Ishikawa (cell line): ENCODE results near the gene TCF7L2.

Source experiments
- CEBPB ChIP-seq: IDR thresholded peaks from 2 replicates; pipeline ENCODE4 v1.6.1; 2012
- CREB1 ChIP-seq: IDR thresholded peaks from 2 replicates; pipeline ENCODE4 v1.6.1; 2012; ENCODE audit warnings: low read depth
- EGR1 ChIP-seq: IDR thresholded peaks from 2 replicates; pipeline ENCODE4 v1.6.1; 2012
- EP300 ChIP-seq: IDR thresholded peaks from 2 replicates; pipeline ENCODE4 v1.6.1; 2012; ENCODE audit warnings: borderline replicate concordance
- FOXM1 ChIP-seq: IDR thresholded peaks from 2 replicates; pipeline ENCODE4 v1.6.1; 2012; ENCODE audit warnings: low read depth, borderline replicate concordance
- NFIC ChIP-seq: IDR thresholded peaks from 2 replicates; pipeline ENCODE4 v1.6.1; 2012
- RAD21 ChIP-seq: IDR thresholded peaks from 2 replicates; pipeline ENCODE4 v1.6.1; 2012; ENCODE audit warnings: low read depth
- TAF1 ChIP-seq: IDR thresholded peaks from 2 replicates; pipeline ENCODE4 v1.6.1; 2012; ENCODE audit warnings: low read depth, mild to moderate bottlenecking
- TCF12 ChIP-seq: IDR thresholded peaks from 2 replicates; pipeline ENCODE4 v1.6.1; 2012; ENCODE audit warnings: low read depth
- TEAD4 ChIP-seq: IDR thresholded peaks from 2 replicates; pipeline ENCODE4 v1.6.1; 2012
- YY1 ChIP-seq: IDR thresholded peaks from 2 replicates; pipeline ENCODE4 v1.6.1; 2012; ENCODE audit warnings: low read depth
- ZBTB7A ChIP-seq: IDR thresholded peaks from 2 replicates; pipeline ENCODE4 v1.6.1; 2012; ENCODE audit warnings: low read depth
- TF ChIP-seq, protein P1 (sequence below): IDR thresholded peaks from 2 replicates; pipeline ENCODE4 v1.6.1; 2012; ENCODE audit warnings: low read depth, mild to moderate bottlenecking
- TF ChIP-seq, protein P2 (sequence below): IDR thresholded peaks from 2 replicates; pipeline ENCODE4 v1.6.1; 2012
- TF ChIP-seq, protein P3 (sequence below): IDR thresholded peaks from 2 replicates; pipeline ENCODE4 v1.6.1; 2012

TCF7L2 gene

DNA sequence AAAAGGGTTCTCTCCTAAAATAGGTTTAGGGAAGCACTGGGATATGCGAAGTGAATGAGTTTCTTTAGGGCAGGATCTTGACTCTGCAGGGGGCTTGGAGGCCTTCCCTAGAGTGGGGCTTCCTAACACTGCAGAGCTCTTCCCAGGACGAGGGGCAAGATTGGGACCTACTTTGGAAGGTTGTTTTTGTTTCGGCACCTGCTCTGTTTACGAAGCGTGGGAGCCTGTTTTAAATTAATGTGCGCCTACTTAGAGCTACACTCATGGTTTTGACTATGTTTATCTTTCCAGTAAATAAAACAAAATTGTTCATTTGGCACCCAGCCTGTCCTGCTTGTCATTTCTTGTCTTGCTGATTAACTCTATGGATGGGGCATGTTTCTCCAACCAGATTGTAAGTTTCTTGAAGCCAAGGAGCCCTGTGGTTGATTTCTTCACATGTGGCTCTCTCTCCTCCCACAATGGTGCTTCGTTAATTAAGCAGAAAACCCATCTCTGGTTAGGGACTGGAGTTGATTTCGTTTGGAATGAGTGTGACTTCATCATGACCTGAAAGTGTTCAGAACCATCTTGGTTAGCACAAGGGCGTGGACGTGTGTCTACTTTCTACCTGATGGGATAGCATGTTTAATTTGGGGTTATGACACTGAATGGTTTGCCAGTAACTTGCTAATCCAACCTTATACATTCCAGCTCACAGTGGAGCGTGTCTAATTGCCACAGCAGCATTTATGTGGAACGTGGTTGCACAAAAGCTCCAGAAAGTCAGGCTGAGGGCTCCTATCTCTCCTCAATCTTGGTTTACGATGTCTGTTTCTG is 98.1 kb downstream of the TCF7L2 start:
- TF ChIP-seq YY1 (no peak), TCF12 (peak; percentile 56; the same call in 1 of the 2 replicates), EP300 (no peak; the same call in 1 of the 2 replicates), NFIC (peak; percentile 59), TEAD4 (peak; percentile 91), CEBPB (peak; percentile 74)
- TF ChIP-seq, protein P1, sequence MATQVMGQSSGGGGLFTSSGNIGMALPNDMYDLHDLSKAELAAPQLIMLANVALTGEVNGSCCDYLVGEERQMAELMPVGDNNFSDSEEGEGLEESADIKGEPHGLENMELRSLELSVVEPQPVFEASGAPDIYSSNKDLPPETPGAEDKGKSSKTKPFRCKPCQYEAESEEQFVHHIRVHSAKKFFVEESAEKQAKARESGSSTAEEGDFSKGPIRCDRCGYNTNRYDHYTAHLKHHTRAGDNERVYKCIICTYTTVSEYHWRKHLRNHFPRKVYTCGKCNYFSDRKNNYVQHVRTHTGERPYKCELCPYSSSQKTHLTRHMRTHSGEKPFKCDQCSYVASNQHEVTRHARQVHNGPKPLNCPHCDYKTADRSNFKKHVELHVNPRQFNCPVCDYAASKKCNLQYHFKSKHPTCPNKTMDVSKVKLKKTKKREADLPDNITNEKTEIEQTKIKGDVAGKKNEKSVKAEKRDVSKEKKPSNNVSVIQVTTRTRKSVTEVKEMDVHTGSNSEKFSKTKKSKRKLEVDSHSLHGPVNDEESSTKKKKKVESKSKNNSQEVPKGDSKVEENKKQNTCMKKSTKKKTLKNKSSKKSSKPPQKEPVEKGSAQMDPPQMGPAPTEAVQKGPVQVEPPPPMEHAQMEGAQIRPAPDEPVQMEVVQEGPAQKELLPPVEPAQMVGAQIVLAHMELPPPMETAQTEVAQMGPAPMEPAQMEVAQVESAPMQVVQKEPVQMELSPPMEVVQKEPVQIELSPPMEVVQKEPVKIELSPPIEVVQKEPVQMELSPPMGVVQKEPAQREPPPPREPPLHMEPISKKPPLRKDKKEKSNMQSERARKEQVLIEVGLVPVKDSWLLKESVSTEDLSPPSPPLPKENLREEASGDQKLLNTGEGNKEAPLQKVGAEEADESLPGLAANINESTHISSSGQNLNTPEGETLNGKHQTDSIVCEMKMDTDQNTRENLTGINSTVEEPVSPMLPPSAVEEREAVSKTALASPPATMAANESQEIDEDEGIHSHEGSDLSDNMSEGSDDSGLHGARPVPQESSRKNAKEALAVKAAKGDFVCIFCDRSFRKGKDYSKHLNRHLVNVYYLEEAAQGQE = no peak
- TF ChIP-seq, protein P2, sequence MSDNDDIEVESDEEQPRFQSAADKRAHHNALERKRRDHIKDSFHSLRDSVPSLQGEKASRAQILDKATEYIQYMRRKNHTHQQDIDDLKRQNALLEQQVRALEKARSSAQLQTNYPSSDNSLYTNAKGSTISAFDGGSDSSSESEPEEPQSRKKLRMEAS = peak; percentile 50; the same call in 1 of the 2 replicates

DNA sequence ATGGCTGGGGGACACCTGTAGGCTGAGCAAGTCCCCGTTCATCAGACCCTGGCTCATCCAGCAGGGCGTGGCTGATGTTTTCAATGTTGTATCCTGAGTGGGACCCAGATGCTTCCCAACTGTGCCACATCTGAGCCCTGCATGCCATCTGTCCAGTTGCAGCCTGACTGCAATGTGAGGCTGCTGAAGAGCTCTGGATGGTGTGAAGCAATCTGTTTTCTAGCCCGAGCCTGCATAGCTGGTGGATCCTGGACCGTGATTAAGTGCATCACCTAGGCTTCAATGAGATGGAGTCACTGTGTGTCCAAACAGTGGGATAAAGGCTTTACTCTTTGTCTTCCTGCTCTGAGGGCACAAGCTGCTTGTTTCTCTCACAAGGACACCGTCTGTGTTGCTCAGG is 99.8 kb downstream of the TCF7L2 start:
- TF ChIP-seq EP300 (no peak), TEAD4 (no peak), ZBTB7A (no peak), CREB1 (no peak), EGR1 (no peak), TAF1 (no peak), YY1 (no peak), CEBPB (no peak), FOXM1 (no peak), TCF12 (no peak), NFIC (no peak)

DNA sequence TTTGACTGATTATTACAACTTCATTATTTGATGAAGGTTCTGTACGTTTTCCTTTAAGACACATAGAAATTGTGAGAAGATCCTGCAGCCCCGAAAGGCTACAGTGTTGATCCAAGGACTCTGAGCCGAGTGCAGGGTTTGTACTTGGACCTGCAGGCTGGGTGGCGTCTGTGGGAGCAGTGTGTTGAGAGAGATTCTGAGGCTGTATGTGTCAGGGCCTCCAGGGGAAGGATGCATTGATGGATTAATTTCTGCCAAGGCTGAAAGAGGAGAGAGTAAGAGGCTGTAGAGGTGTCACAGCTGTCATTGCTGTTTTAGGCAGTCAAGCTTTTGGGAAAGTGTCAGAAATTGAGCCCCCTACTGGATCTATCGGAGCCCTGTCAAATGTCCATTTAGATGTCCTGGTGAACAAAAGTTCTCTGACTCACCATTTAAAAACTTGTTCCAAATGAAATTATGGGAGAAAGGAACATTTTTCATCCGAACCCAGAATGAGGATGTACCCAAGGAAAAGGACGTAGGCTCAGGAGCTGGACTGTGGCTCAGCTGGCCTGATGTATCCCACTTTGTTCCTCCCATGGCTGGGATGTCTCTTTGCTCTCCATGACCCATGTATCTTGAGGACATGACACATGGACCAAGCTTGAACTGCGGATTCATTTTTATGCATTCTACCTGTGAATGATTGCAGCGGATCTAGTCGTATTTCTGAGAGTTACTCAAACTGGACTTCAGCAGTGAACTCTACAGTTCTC is 102.2 kb downstream of the TCF7L2 start:
- TF ChIP-seq, protein P3, sequence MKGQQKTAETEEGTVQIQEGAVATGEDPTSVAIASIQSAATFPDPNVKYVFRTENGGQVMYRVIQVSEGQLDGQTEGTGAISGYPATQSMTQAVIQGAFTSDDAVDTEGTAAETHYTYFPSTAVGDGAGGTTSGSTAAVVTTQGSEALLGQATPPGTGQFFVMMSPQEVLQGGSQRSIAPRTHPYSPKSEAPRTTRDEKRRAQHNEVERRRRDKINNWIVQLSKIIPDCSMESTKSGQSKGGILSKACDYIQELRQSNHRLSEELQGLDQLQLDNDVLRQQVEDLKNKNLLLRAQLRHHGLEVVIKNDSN = no peak
- TF ChIP-seq TAF1 (no peak), NFIC (no peak), FOXM1 (no peak), RAD21 (peak; percentile 23; the same call in 1 of the 2 replicates)

DNA sequence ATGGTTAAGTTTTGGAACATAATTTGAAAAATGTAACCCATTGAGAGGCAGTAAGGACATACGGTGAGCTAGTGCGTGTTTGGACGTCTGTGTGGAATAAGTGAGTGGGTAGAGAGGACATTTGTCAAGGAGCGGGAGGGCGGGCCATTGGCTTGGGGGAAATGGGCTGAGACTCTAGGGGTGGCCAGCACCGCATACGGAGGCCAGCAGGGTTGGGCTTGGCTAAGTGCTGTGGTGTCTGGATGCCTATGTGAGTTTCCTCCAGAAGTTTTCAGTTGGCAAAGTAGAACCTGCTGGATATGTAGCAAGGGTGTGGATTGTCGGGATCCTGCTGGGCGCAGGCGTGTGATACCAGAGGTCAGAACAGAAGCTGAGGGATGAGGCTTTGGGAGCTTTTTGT is 103.0 kb downstream of the TCF7L2 start:
- TF ChIP-seq TAF1 (no peak), YY1 (no peak), CEBPB (no peak), FOXM1 (no peak), TCF12 (no peak), RAD21 (no peak), TEAD4 (no peak), CREB1 (no peak), EP300 (no peak)
- TF ChIP-seq, protein P3 = no peak
- TF ChIP-seq, protein P2 = no peak
- TF ChIP-seq, protein P1 = no peak

DNA sequence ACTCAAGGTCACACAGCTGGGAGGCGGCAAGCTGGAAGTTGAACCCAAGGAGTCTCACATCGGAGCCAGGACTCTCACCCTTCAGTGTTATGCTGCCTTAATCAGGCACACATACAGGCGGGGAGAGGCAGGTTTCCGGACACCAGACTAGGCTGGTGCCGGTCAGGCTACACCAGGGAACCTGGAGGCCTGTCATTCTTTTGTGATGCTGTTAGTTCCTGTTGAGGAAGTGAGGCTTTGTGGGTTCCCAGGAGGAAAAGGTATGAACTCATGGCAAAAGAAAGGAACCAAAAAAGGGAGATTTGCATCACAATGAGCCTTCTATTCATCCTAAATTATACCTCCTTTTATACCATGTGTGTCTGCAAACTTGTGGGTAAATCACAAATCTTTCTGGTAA is 103.8 kb downstream of the TCF7L2 start:
- TF ChIP-seq FOXM1 (no peak), YY1 (no peak), CEBPB (no peak)

DNA sequence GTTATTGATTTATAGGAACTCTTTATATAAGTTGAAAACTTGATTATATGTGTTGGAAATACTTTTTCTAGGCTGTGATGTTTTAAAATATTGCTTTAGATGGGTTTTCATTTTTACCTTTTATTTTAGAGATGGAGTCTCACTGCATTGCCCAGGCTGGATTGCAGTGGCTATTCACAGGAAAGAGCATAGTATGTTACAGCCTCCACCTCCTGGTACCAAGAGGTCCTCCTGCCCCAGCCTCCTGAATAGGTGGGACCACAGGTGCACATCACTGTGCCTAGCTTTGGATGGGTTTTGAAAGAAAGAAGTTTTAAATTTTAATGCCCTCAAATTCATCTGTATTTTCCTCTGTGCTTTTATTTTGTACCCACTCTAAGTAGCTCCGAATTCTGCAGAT is 105.4 kb downstream of the TCF7L2 start:
- no peak for TF ChIP-seq TCF12
- TF ChIP-seq, protein P2 = no peak
- TF ChIP-seq RAD21 = no peak
- TF ChIP-seq CREB1 = no peak
- no peak for TF ChIP-seq EP300
- TF ChIP-seq, protein P3 = no peak
- TF ChIP-seq NFIC = no peak
- TF ChIP-seq TEAD4 = no peak
- TF ChIP-seq, protein P1 = no peak
- no peak for TF ChIP-seq YY1
- no peak for TF ChIP-seq FOXM1
- no peak for TF ChIP-seq TAF1
- TF ChIP-seq CEBPB = no peak
- TF ChIP-seq EGR1 = no peak
